CD4-positive, alpha-beta T cell (primary cell): Measurements from ENCODE around the gene ABCC3. TPM values are rescaled to one million over a fixed set of nuclear protein-coding genes. Genes with fewer than 3 reads are reported as not detected.

Experiments
- ATAC-seq: fragments of 200-7000 bp; cut with Tn5 transposase; one replicate; pipeline ENCODE4 v1.10.0; 2022; ENCODE audit warnings: mild to moderate bottlenecking; ENCODE audit not compliant: poor library complexity
- CTCF ChIA-PET: fragments of 350-600 bp; sonication (Branson Sonifier 250); formaldehyde crosslinking; loops from one replicate; lab custom pipeline; 2021; ENCODE audit warnings: antibody characterized with exemption, inconsistent platforms; lab: Charles Lee
- POLR2A ChIA-PET: fragments of 350-600 bp; sonication (Branson Sonifier 250); formaldehyde crosslinking; loops from one replicate; lab custom pipeline; 2021; ENCODE audit warnings: antibody characterized with exemption, inconsistent platforms; lab: Charles Lee
- DNase-seq, 14 experiments: peaks; one replicate each; pipeline ENCODE4 v3.0.0-alpha.2; 2013 to 2020; ENCODE audit warnings: mixed read lengths in 2 of 14
- H3K27ac ChIP-seq, 2 donors: one replicate each; pipeline versions ENCODE4 v1.5.1 to v1.7.0; 2013; ENCODE audit warnings: low read length in 2 of 2, low read depth in 1 of 2, mild to moderate bottlenecking in 1 of 2
- H3K27me3 ChIP-seq, 2 experiments: 1 replicate in 1 of 2; 2 replicates in 1 of 2; pipeline versions ENCODE4 v1.6.1 to v1.7.0; 2013; ENCODE audit warnings: low read length in 2 of 2, control low read depth in 1 of 2, mild to moderate bottlenecking in 1 of 2, moderate library complexity in 1 of 2; ENCODE audit not compliant: insufficient read depth in 2 of 2, control insufficient read depth in 1 of 2
- H3K36me3 ChIP-seq: one replicate; pipeline ENCODE4 v1.6.1; 2013; ENCODE audit warnings: low read length, control low read depth; ENCODE audit not compliant: insufficient read depth
- H3K4me1 ChIP-seq: one replicate; pipeline ENCODE4 v1.6.1; 2013; ENCODE audit warnings: low read length, control low read depth; ENCODE audit not compliant: insufficient read depth
- H3K4me3 ChIP-seq: one replicate; pipeline ENCODE4 v1.5.1; 2013; ENCODE audit warnings: mild to moderate bottlenecking, low read length, moderate library complexity
- H3K9me3 ChIP-seq, 2 experiments: 1 replicate in 1 of 2; 2 replicates in 1 of 2; pipeline versions ENCODE4 v1.6.1 to v1.7.0; 2013; ENCODE audit warnings: low read length in 2 of 2, mild to moderate bottlenecking in 2 of 2, control low read depth in 1 of 2, moderate library complexity in 1 of 2; ENCODE audit not compliant: control insufficient read depth in 1 of 2, insufficient read depth in 1 of 2
- H3K27ac Mint-ChIP-seq: one replicate; pipeline ENCODE4 v1.8.0; 2020; ENCODE audit warnings: mixed read lengths
- H3K27me3 Mint-ChIP-seq: one replicate; pipeline ENCODE4 v1.8.0; 2021; ENCODE audit warnings: mixed read lengths
- H3K36me3 Mint-ChIP-seq: one replicate; pipeline ENCODE4 v1.8.0; 2021; ENCODE audit warnings: low read depth, mixed read lengths
- H3K4me1 Mint-ChIP-seq: one replicate; pipeline ENCODE4 v1.8.0; 2021; ENCODE audit warnings: low read depth, mixed read lengths
- H3K4me3 Mint-ChIP-seq: one replicate; pipeline ENCODE4 v1.8.0; 2020; ENCODE audit warnings: mild to moderate bottlenecking, mixed read lengths
- H3K9me3 Mint-ChIP-seq: one replicate; pipeline ENCODE4 v1.8.0; 2020; ENCODE audit warnings: mixed read lengths
- intact Hi-C, 2 experiments: fragments of 100-400 bp; cut with DNase I in 1 of 2; cut with micrococcal nuclease in 1 of 2; formaldehyde crosslinking; loops; one replicate each; pipeline versions ENCODE4 v1.15.1 to v1.9.0; 2023 to 2025; cut with DNase I, micrococcal nuclease
- total RNA-seq, 174 experiments: library from RNA in 2 of 174; stranded (reverse) in 2 of 174; gene quantifications; one replicate each; pipeline ENCODE4 v1.2.3 and lab custom pipeline; 2021 to 2026
- TF ChIP-seq, protein P1 (sequence below): fragments of 200-600 bp; IDR thresholded peaks from one replicate; pipeline ENCODE4 v1.8.0; 2022; ENCODE audit warnings: antibody characterized with exemption, mild to moderate bottlenecking

ABCC3 gene
- total RNA-seq, 2 experiments from 2014 or later, result 0.19 TPM; not detected in 1

DNA sequence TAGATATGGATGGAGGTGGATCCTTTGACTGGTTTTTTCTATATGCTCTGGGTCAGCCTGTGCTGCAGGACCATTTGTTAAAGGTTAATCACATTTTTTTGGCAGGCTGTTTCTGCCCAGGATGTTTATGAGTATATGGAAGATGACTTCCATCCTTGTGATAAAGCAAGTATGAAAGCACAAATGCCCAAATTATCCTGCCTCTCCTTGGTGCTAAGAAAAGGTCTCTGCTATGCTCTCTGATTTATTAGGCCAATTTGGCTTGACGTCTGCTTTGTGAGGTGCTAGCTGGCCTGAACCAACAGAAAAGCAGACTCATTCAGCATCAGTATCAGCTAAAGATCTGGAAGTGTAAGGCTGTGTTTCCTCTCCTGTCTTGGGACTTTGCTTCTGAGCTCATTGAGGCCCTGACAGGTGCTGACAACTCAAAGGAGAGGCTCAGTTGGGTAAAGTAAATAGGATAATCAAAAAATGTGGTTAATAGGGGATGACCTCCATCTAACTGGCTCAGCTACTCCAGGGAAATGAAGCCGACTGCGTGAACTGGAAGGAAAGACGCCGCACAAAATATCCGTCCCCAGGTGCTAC, 57.9 kb downstream of the ABCC3 start:
- Mint-ChIP-seq H3K27ac (no peak overlapping the region), H3K36me3 (peaks cover 48% of the 10 kb centered on the region), H3K4me1 (peaks cover 6% of the 10 kb centered on the region), H3K27me3 (no peaks in the 10 kb centered on the region), H3K4me3 (no peak overlapping the region), H3K9me3 (no peaks in the 10 kb centered on the region)
- Histone ChIP-seq H3K4me1 (peaks cover under 1% of the 10 kb centered on the region), H3K9me3 (no peaks in the 10 kb centered on the region), H3K27ac (no peak overlapping the region), H3K27me3 (no peaks in the 10 kb centered on the region), H3K4me3 (no peak overlapping the region), H3K36me3 (peaks cover 50% of the 10 kb centered on the region)
- ATAC-seq (no peak), DNase-seq (no peak)
- POLR2A ChIA-PET, result no interaction called here
- TF ChIP-seq, protein P1, sequence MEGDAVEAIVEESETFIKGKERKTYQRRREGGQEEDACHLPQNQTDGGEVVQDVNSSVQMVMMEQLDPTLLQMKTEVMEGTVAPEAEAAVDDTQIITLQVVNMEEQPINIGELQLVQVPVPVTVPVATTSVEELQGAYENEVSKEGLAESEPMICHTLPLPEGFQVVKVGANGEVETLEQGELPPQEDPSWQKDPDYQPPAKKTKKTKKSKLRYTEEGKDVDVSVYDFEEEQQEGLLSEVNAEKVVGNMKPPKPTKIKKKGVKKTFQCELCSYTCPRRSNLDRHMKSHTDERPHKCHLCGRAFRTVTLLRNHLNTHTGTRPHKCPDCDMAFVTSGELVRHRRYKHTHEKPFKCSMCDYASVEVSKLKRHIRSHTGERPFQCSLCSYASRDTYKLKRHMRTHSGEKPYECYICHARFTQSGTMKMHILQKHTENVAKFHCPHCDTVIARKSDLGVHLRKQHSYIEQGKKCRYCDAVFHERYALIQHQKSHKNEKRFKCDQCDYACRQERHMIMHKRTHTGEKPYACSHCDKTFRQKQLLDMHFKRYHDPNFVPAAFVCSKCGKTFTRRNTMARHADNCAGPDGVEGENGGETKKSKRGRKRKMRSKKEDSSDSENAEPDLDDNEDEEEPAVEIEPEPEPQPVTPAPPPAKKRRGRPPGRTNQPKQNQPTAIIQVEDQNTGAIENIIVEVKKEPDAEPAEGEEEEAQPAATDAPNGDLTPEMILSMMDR, result no peak
- intact Hi-C loops, result no loop called here
- CTCF ChIA-PET, result no interaction called here

DNA sequence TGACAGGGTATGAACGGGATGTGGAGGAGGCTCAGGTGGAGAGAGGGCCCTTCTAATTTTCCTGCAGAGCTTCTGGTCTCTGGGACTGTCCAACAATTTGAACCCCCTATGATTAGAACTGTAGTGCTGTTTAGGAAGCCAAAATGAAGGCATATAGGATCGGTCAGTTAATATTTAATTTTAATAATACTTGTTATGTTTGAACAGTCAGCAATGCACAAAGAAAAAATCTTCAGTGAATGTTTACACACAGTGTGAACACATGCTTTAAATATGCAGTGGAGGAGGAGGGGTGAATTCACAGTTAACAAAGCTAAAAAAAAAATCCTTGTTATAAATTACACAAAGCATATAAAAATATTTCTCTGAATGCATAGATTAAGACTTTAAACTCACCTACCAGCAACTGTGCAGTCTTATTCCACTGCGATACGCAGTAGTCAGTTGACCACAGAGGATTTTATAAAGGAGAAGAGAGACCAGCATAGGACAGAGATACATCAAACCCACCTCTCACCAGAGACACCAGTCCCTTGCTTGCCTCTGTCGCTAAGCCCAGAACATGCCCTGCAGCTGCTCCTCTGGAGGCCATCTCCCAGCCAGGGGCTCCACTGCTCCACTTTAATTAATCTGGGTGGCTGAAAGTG, 58.5 kb downstream of the ABCC3 start:
- DNase-seq, result no peak
- Mint-ChIP-seq H3K9me3 (no peaks in the 10 kb centered on the region), H3K36me3 (peaks cover 54% of the 10 kb centered on the region), H3K27me3 (no peaks in the 10 kb centered on the region), H3K27ac (no peak overlapping the region), H3K4me3 (no peak overlapping the region), H3K4me1 (peaks cover 11% of the 10 kb centered on the region)
- TF ChIP-seq, protein P1, result no peak
- H3K36me3 ChIP-seq, result peaks cover 56% of the 10 kb centered on the region
- H3K27ac ChIP-seq, result no peak overlapping the region
- no peak overlapping the region for H3K4me3 ChIP-seq
- H3K27me3 ChIP-seq, result no peaks in the 10 kb centered on the region
- H3K4me1 ChIP-seq, result peaks cover 2% of the 10 kb centered on the region
- ChIA-PET POLR2A (interaction anchor here (0.6 kb wide), 1 partner anchor 164 kb away, joined by 3 read pairs; no protein-coding TSS in a partner anchor), CTCF (no interaction called here)
- intact Hi-C loops, result no loop called here
- H3K9me3 ChIP-seq, result no peaks in the 10 kb centered on the region
- ATAC-seq, result no peak

DNA sequence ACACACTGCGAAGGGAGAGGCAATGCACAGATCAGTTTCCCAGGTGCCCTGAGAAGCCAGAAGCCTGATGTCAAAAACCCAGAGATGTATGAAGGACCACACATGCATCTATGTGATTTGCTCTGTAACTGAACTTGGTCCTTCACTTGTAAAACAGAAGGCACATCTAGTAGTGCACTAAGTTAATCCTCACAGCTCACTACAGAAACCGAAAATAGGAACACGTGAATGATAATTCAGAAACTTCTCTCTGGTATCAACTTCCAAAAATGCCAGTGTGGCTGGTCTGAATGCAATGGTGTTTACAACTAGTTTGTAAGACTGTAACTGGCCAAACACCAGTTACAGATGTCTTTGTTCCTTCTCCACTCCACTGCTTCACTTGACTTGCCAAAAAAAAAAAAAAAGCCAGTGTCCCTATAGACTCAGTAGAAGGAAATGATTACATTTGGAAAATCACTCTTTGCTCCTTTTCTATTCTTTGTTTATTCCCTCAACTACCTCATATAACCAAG, 61.7 kb downstream of the ABCC3 start:
- no peak overlapping the region for H3K27ac ChIP-seq
- DNase-seq, result no peak
- no peaks in the 10 kb centered on the region for H3K9me3 ChIP-seq
- H3K4me3 Mint-ChIP-seq, result no peak overlapping the region
- CTCF ChIA-PET, result interaction anchor here (1.3 kb wide), 1 partner anchor 66 kb away, joined by 4 read pairs; no protein-coding TSS in a partner anchor
- peaks cover 84% of the 10 kb centered on the region for H3K36me3 Mint-ChIP-seq
- POLR2A ChIA-PET, result interaction anchor here (0.7 to 1.0 kb wide), 2 partner anchors 23 to 39 kb away, joined by 3 read pairs; partner anchors contain the start of gene LUC7L3
- no peak overlapping the region for H3K27ac Mint-ChIP-seq
- H3K4me1 Mint-ChIP-seq, result peaks cover 21% of the 10 kb centered on the region
- H3K27me3 Mint-ChIP-seq, result no peaks in the 10 kb centered on the region
- TF ChIP-seq, protein P1, result no peak
- intact Hi-C loops, result loop anchor here in 1 of 2 experiments (5.0 kb wide), 4 partner anchors 46 to 219 kb away; partner anchors contain the start of genes ABCC3, RSAD1 and SPATA20
- ATAC-seq, result no peak
- no peaks in the 10 kb centered on the region for H3K9me3 Mint-ChIP-seq
- no peak overlapping the region for H3K4me3 ChIP-seq
- peaks cover 78% of the 10 kb centered on the region for H3K36me3 ChIP-seq
- H3K4me1 ChIP-seq, result peaks cover 2% of the 10 kb centered on the region
- no peaks in the 10 kb centered on the region for H3K27me3 ChIP-seq
